Right lobe of liver (tissue), 6 donors: ENCODE measurements around the gene MAPKAPK2. TPM values are rescaled to one million over a fixed set of nuclear protein-coding genes. Genes with fewer than 3 reads are reported as not detected.

ENCODE experiments used
- ATAC-seq, 4 donors: fragments of 200-7000 bp; cut with Tn5 transposase; one replicate each; pipeline ENCODE4 v1.9.1; 2020; ENCODE audit warnings: mild to moderate bottlenecking in 4 of 4, moderate library complexity in 4 of 4
- DNase-seq, 3 donors: peaks; one replicate each; pipeline ENCODE4 v3.0.0-alpha.2; 2020
- H3K27ac ChIP-seq, 3 donors: fragments of 200-600 bp; one replicate each; pipeline ENCODE4 v1.8.0; 2022
- H3K27me3 ChIP-seq, 2 donors: fragments of 200-600 bp; one replicate each; pipeline ENCODE4 v1.8.0; 2022
- H3K36me3 ChIP-seq, 4 donors: fragments of 200-600 bp; sonication (generic) in 1 of 4; one replicate each; pipeline versions ENCODE4 v1.5.1 to v1.8.0; 2017 to 2022; ENCODE audit warnings: control low read depth in 1 of 4
- H3K4me1 ChIP-seq, 4 donors: fragments of 200-600 bp; sonication (generic) in 1 of 4; one replicate each; pipeline versions ENCODE4 v1.5.1 to v1.8.0; 2017 to 2022; ENCODE audit warnings: control low read depth in 1 of 4
- H3K4me3 ChIP-seq, 3 donors: fragments of 200-600 bp; one replicate each; pipeline ENCODE4 v1.8.0; 2022
- H3K9me3 ChIP-seq, 4 donors: fragments of 200-600 bp; sonication (generic) in 1 of 4; one replicate each; pipeline versions ENCODE4 v1.5.1 to v1.8.0; 2017 to 2022; ENCODE audit warnings: control low read depth in 1 of 4
- POLR2A ChIP-seq: fragments of 450-650 bp; IDR thresholded peaks from one replicate; pipeline ENCODE4 v1.6.1; 2017; ENCODE audit warnings: antibody characterized with exemption, mild to moderate bottlenecking
- WGBS: methylation state at CpG from one replicate; pipeline ENCODE4 v1.1.6; 2018; ENCODE audit warnings: low coverage, low lambda C conversion rate; ENCODE audit not compliant: insufficient coverage; ENCODE audit errors: missing lambda C conversion rate; 5-methylcytosine and 5-hydroxymethylcytosine counted together
- intact Hi-C, 2 donors: fragments of 100-400 bp; cut with DNase I; formaldehyde crosslinking; loops; one replicate each; pipeline versions ENCODE4 v1.11.2 to v1.14.1; 2022
- total RNA-seq, 6 experiments: library from RNA; depleted of rRNA in 2 of 6; stranded (reverse); fragments of >200 nt in 2 of 6; fragmentation: NEBNext Ultra II Directional in 3 of 6; extraction: Animal tissue kit (Norgen Biotek cat#: 25700) in 3 of 6; gene quantifications; one replicate each; pipeline versions ENCODE4 v1.1.0 to v1.2.4, GENCODE V29; 2016 to 2023
- TF ChIP-seq, protein P1 (sequence below), 4 donors: fragments of 200-600 bp in 3 of 4; fragments of 450-650 bp in 1 of 4; IDR thresholded peaks; one replicate each; pipeline versions ENCODE4 v1.5.1 to v1.8.0; 2016 to 2022; ENCODE audit warnings: antibody characterized with exemption in 4 of 4, mild to moderate bottlenecking in 2 of 4
- donor health status: DM: no; HTN: yes; CAD: no.
- donor health status: DM: no; HTN: no; CAD: no.
- donor health status: DM: no; HTN: no; CAD: no.
- donor health status: DM: no; HTN: yes; CAD: no.
- donor health status: DM: no; HTN: yes; CAD: no.

The MAPKAPK2 gene
- total RNA-seq, 6 experiments from 2014 or later, result 25.6 to 46.6 (median 34.0) TPM

- intact Hi-C loops, result no loop called here
- Histone ChIP-seq H3K9me3 (no peaks in the 10 kb centered on the region), H3K36me3 (peaks cover 0 to 6% (median 0%) of the 10 kb centered on the region in 4 donors), H3K27me3 (no peaks in the 10 kb centered on the region), H3K27ac (no peak overlapping the region), H3K4me1 (no peaks in the 10 kb centered on the region), H3K4me3 (no peak overlapping the region)
- 82% methylated on average over 4 of the region's 5 CpGs for WGBS
- TF ChIP-seq, protein P1, sequence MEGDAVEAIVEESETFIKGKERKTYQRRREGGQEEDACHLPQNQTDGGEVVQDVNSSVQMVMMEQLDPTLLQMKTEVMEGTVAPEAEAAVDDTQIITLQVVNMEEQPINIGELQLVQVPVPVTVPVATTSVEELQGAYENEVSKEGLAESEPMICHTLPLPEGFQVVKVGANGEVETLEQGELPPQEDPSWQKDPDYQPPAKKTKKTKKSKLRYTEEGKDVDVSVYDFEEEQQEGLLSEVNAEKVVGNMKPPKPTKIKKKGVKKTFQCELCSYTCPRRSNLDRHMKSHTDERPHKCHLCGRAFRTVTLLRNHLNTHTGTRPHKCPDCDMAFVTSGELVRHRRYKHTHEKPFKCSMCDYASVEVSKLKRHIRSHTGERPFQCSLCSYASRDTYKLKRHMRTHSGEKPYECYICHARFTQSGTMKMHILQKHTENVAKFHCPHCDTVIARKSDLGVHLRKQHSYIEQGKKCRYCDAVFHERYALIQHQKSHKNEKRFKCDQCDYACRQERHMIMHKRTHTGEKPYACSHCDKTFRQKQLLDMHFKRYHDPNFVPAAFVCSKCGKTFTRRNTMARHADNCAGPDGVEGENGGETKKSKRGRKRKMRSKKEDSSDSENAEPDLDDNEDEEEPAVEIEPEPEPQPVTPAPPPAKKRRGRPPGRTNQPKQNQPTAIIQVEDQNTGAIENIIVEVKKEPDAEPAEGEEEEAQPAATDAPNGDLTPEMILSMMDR (IDR thresholded peaks at IDR 0.05), result no peak
- TF ChIP-seq POLR2A, result no peak
- no peak for ATAC-seq
- no peak for DNase-seq
Measured at GRCh38 chr1:206649261-206649921, 35.3 kb upstream of the MAPKAPK2 start.

GRCh38 chr1:206651014-206651413 is 33.7 kb upstream of the MAPKAPK2 start:
- no peaks in the 10 kb centered on the region for H3K27me3 ChIP-seq
- no peak for ATAC-seq
- TF ChIP-seq, protein P1 (IDR thresholded peaks at IDR 0.05), result no peak
- TF ChIP-seq POLR2A, result no peak
- intact Hi-C loops, result no loop called here
- H3K27ac ChIP-seq, result no peak overlapping the region
- H3K4me3 ChIP-seq, result no peak overlapping the region
- no peaks in the 10 kb centered on the region for H3K4me1 ChIP-seq
- 96% methylated on average over 3 of the region's 3 CpGs for WGBS
- peaks cover 0 to 6% (median 0%) of the 10 kb centered on the region in 4 donors for H3K36me3 ChIP-seq
- no peaks in the 10 kb centered on the region for H3K9me3 ChIP-seq
- no peak for DNase-seq

GRCh38 chr1:206651958-206652890 is 32.5 kb upstream of the MAPKAPK2 start:
- Histone ChIP-seq H3K36me3 (peaks cover 0 to 6% (median 0%) of the 10 kb centered on the region in 4 donors), H3K27ac (no peak overlapping the region), H3K27me3 (no peaks in the 10 kb centered on the region), H3K4me1 (no peaks in the 10 kb centered on the region), H3K9me3 (no peaks in the 10 kb centered on the region), H3K4me3 (no peak overlapping the region)
- ATAC-seq (peak in 2 of 4 donors; percentile 26 to 54), DNase-seq (no peak)
- intact Hi-C loops, result no loop called here
- TF ChIP-seq POLR2A, result no peak
- TF ChIP-seq, protein P1 (IDR thresholded peaks at IDR 0.05), result no peak
- 93% methylated on average over 2 of the region's 5 CpGs for WGBS

- 86% methylated on average over 7 of the region's 7 CpGs for WGBS
- DNase-seq, result no peak
- H3K9me3 ChIP-seq, result no peaks in the 10 kb centered on the region
- no peak overlapping the region for H3K27ac ChIP-seq
- ATAC-seq, result no peak
- H3K27me3 ChIP-seq, result no peaks in the 10 kb centered on the region
- TF ChIP-seq POLR2A, result no peak
- TF ChIP-seq, protein P1 (IDR thresholded peaks at IDR 0.05), result no peak
- H3K4me1 ChIP-seq, result peaks cover 0 to 7% (median 3%) of the 10 kb centered on the region in 4 donors
- H3K36me3 ChIP-seq, result no peaks in the 10 kb centered on the region
- H3K4me3 ChIP-seq, result no peak overlapping the region
- intact Hi-C loops, result no loop called here
Measured at GRCh38 chr1:206653715-206654459, 30.8 kb upstream of the MAPKAPK2 start.
